ENCODE measurements around the gene TSPAN10. TPM values are rescaled to one million over a fixed set of nuclear protein-coding genes. Genes with fewer than 3 reads are reported as not detected.

TSPAN10 gene
- total and polyA plus RNA-seq, 2 of the 8 experiments (the other 6 are each of a cell fraction or from before 2014, with no cell fraction given), result 0.99 to 1.1 TPM

DNA sequence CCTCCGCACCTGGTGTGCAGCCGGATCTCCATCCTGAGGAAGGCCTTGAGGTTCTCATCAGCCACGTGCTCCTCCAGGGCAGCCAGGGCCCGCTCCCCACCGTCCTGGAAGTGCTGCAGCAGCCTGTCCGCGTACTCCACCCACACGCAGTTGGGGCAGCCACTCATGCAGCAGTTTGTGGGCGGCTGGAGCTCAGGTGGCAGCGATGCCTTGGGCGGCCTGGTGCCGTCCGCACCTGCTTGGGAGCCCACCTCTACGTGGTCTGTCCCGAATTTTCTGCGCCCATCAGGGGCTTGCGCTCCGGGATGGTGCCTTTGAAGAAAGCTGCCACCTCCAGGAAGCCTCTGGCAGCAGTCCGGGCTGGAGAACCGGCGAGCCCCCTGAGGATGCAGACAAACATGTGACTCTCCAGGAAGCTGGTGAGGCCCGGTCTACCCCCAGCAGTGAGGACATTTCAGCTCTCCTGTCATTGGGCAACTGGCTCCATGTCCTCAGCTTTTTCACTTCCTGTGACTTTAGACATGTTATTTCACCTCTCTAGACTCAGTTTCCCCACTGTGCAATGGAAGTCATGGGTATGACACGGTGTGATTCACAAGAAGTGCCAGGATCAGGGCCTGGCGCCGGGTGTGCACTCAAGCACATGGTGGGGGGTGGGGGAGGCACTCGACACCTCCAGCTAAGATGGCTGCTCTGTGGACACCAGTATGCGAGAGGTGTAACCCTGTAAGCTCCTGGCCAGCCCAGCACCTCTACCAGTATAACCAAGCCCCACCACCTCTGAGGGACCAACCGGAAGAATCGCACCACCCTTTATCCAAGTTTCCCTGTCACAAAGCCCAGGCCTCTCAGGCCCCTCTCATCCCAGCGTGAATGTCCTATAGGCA, 28.5 kb downstream of the TSPAN10 start:
- peaks cover 7 to 26% (median 17%) of the 10 kb centered on the region in 4 experiments; a peak in 7 of 8 replicates for H3K36me3 ChIP-seq (ENCODE audit: control insufficient read depth in 2 of 4, insufficient read depth in 4 of 4, low read length in 3 of 4)
- H3K4me2 ChIP-seq (ENCODE audit: insufficient read depth in 1 of 2, low read depth in 2 of 2, low read length in 2 of 2), result peak overlapping the region; percentile 77 to 84
- no peak overlapping the region; the same call in 1 of the 2 replicates for H2AK5ac ChIP-seq (ENCODE audit: low read depth, low read length)
- H3K27ac ChIP-seq (ENCODE audit: low read depth, low read length), result 0 out of 2 replicates have a peak overlapping the region, but pooled peaks have one; percentile 44
- no peaks in the 10 kb centered on the region for H3K27me3 ChIP-seq (replicated peaks in 1 of 4; ENCODE audit: control insufficient read depth in 3 of 4, extremely low read depth in 1 of 4, insufficient read depth in 3 of 4, low read length in 3 of 4)
- H3K14ac ChIP-seq (ENCODE audit: insufficient read length), result no peak overlapping the region
- DNase-seq (ENCODE audit: low read depth in 1 of 2, low spot score in 2 of 2), result no peak
- H3K23me2 ChIP-seq (ENCODE audit: low read depth, low read length), result peaks cover 4% of the 10 kb centered on the region; the same call in 1 of the 2 replicates
- H4K8ac ChIP-seq (ENCODE audit: extremely low read depth, insufficient read depth, low read length), result peak overlapping the region; percentile 92
- no peaks in the 10 kb centered on the region for H3K9me3 ChIP-seq (ENCODE audit: insufficient read depth in 2 of 2, low read depth in 1 of 2, low read length in 1 of 2)
- H3K9ac ChIP-seq (replicated peaks in 1 of 4; ENCODE audit: extremely low read depth in 1 of 4, low read depth in 3 of 4, low read length in 3 of 4), result peak overlapping the region in 3 of 4 experiments; percentile 42 to 86 (median 85); a peak in 6 of 7 replicates
- peak overlapping the region; percentile 29; the same call in 1 of the 2 replicates for H2BK12ac ChIP-seq (ENCODE audit: low read depth, low read length)
- no peak overlapping the region for H2BK20ac ChIP-seq (ENCODE audit: low read length)
- peak overlapping the region; percentile 65; the same call in 1 of the 2 replicates for H3K18ac ChIP-seq (ENCODE audit: extremely low read depth, low read length)
- H3K23ac ChIP-seq (ENCODE audit: insufficient read length), result no peak overlapping the region
- FAIRE-seq, result no peak
- H3K56ac ChIP-seq (replicated peaks; ENCODE audit: insufficient read length, low read depth, low read length), result no peak overlapping the region
- H2BK5ac ChIP-seq (ENCODE audit: low read depth, low read length), result peak overlapping the region; percentile 85; the same call in 1 of the 2 replicates
- WGBS, 2 experiments (ENCODE audit: extremely low coverage in 1 of 2, insufficient coverage in 1 of 2, insufficient read length in 1 of 2, insufficient replicate concordance in 2 of 2, low coverage in 1 of 2, low lambda C conversion rate in 2 of 2, missing lambda C conversion rate in 1 of 2), result 85% methylated on average over 30 of the region's 30 CpGs; no CpG with 5 or more reads in 1 of the 2 experiments
- CTCF ChIA-PET (ENCODE audit: partially characterized antibody), result interaction anchor here (0.6 to 1.4 kb wide), 6 partner anchors 10 to 330 kb away, joined by 3 to 5 read pairs (median 3); no protein-coding TSS in a partner anchor
- H3K79me2 ChIP-seq (ENCODE audit: control insufficient read depth in 1 of 2, insufficient read depth in 2 of 2, low read length in 2 of 2), result peaks cover 0 to 24% of the 10 kb centered on the region in 2 experiments; a peak in 2 of 4 replicates
- peaks cover 3 to 11% (median 8%) of the 10 kb centered on the region in 4 experiments for H3K4me1 ChIP-seq (replicated peaks in 1 of 4; ENCODE audit: control insufficient read depth in 3 of 4, insufficient read depth in 4 of 4, low read length in 3 of 4)
- peak overlapping the region; percentile 63 for H3K4ac ChIP-seq (replicated peaks; ENCODE audit: insufficient read length, low read depth, low read length)
- no peak overlapping the region for H4K91ac ChIP-seq (replicated peaks; ENCODE audit: insufficient read length, low read length)
- H2BK120ac ChIP-seq (replicated peaks; ENCODE audit: low read depth, low read length), result no peak overlapping the region
- H2BK15ac ChIP-seq (ENCODE audit: low read length), result no peak overlapping the region
- peak overlapping the region; percentile 38 for H4K5ac ChIP-seq (ENCODE audit: insufficient read length, low read depth, low read length)
- peaks cover 6 to 7% of the 10 kb centered on the region in 2 experiments for H4K20me1 ChIP-seq (replicated peaks in 1 of 2; ENCODE audit: control insufficient read depth in 1 of 2, insufficient read depth in 2 of 2, low read length in 2 of 2)
- H3K79me1 ChIP-seq (ENCODE audit: low read depth, low read length), result peaks cover 8% of the 10 kb centered on the region
- POLR2A ChIA-PET (ENCODE audit: partially characterized antibody), result interaction anchor here (0.9 to 4.4 kb wide), 14 partner anchors 9 to 197 kb away, joined by 3 to 23 read pairs (median 4); partner anchors contain the start of genes ARL16, HGS, MCRIP1 and MRPL12
- no peak overlapping the region for H2AFZ ChIP-seq (ENCODE audit: low read length)
- peak overlapping the region; percentile 62 to 95 (median 88) for H3K4me3 ChIP-seq (ENCODE audit: extremely low read depth in 1 of 4, insufficient read depth in 2 of 4, low read depth in 3 of 4, low read length in 4 of 4)
- TF ChIP-seq EZH2 (IDR thresholded peaks at IDR 0.05; ENCODE audit: low read depth, low read length, severe bottlenecking) (no peak), GABPA (IDR thresholded peaks at IDR 0.05; ENCODE audit: borderline replicate concordance, insufficient read depth, low read length) (no peak), SIN3A (conservative IDR thresholded peaks at IDR 0.05 in 1 of 2, IDR thresholded peaks at IDR 0.05 in 1 of 2; ENCODE audit: low read depth in 1 of 2, low read length in 2 of 2) (no peak), KDM1A (IDR thresholded peaks at IDR 0.05; ENCODE audit: borderline replicate concordance, low read length) (no peak)
- TF ChIP-seq, protein P1, sequence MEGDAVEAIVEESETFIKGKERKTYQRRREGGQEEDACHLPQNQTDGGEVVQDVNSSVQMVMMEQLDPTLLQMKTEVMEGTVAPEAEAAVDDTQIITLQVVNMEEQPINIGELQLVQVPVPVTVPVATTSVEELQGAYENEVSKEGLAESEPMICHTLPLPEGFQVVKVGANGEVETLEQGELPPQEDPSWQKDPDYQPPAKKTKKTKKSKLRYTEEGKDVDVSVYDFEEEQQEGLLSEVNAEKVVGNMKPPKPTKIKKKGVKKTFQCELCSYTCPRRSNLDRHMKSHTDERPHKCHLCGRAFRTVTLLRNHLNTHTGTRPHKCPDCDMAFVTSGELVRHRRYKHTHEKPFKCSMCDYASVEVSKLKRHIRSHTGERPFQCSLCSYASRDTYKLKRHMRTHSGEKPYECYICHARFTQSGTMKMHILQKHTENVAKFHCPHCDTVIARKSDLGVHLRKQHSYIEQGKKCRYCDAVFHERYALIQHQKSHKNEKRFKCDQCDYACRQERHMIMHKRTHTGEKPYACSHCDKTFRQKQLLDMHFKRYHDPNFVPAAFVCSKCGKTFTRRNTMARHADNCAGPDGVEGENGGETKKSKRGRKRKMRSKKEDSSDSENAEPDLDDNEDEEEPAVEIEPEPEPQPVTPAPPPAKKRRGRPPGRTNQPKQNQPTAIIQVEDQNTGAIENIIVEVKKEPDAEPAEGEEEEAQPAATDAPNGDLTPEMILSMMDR (IDR thresholded peaks at IDR 0.05; ENCODE audit: control extremely low read depth in 1 of 3, insufficient read depth in 1 of 3, low read depth in 1 of 3, low read length in 3 of 3), result no peak
- TF ChIP-seq, protein P2, sequence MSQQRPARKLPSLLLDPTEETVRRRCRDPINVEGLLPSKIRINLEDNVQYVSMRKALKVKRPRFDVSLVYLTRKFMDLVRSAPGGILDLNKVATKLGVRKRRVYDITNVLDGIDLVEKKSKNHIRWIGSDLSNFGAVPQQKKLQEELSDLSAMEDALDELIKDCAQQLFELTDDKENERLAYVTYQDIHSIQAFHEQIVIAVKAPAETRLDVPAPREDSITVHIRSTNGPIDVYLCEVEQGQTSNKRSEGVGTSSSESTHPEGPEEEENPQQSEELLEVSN (IDR thresholded peaks at IDR 0.05), result peak; percentile 81

Measured in H1 (cell line).